SKM-1 (cell line): ENCODE measurements around the gene TTYH1.

Experiments
- DNase-seq: peaks from one replicate; lab custom pipeline; 2025; ENCODE audit not compliant: unreplicated experiment; lab: John Stamatoyannopoulos, UW

TTYH1 gene

GRCh38 chr19:54392105-54392504 is 23.2 kb upstream of the TTYH1 start:
- DNase-seq, result no peak

GRCh38 chr19:54393381-54393780 is 21.9 kb upstream of the TTYH1 start:
- DNase-seq, result no peak

- DNase-seq, result no peak
Measured at GRCh38 chr19:54395685-54396084, 19.6 kb upstream of the TTYH1 start.

- no peak for DNase-seq
Measured at GRCh38 chr19:54399189-54399588, 16.1 kb upstream of the TTYH1 start.

GRCh38 chr19:54400913-54401312 is 14.4 kb upstream of the TTYH1 start:
- DNase-seq, result no peak

- DNase-seq, result no peak
Measured at GRCh38 chr19:54403054-54403453, 12.2 kb upstream of the TTYH1 start.

- DNase-seq, result no peak
Measured at GRCh38 chr19:54405628-54406027, 9.6 kb upstream of the TTYH1 start.

GRCh38 chr19:54407780-54408179 is 7.5 kb upstream of the TTYH1 start:
- no peak for DNase-seq

GRCh38 chr19:54408456-54409026 is 6.7 kb upstream of the TTYH1 start:
- DNase-seq, result no peak

- no peak for DNase-seq
Measured at GRCh38 chr19:54411033-54411432, 4.2 kb upstream of the TTYH1 start.

- DNase-seq, result no peak
Measured at GRCh38 chr19:54412877-54413276, 2.4 kb upstream of the TTYH1 start.

GRCh38 chr19:54414156-54414555 is 1.1 kb upstream of the TTYH1 start:
- no peak for DNase-seq

- no peak for DNase-seq
Measured at GRCh38 chr19:54415901-54416673, 823 bp downstream of the TTYH1 start.

- no peak for DNase-seq
Measured at GRCh38 chr19:54416695-54417491, 1.6 kb downstream of the TTYH1 start.

- no peak for DNase-seq
Measured at GRCh38 chr19:54418030-54418929, 3.0 kb downstream of the TTYH1 start.

GRCh38 chr19:54418930-54419800 is 3.9 kb downstream of the TTYH1 start:
- no peak for DNase-seq

GRCh38 chr19:54420068-54420382 is 4.8 kb downstream of the TTYH1 start:
- DNase-seq, result no peak

- DNase-seq, result no peak
Measured at GRCh38 chr19:54420383-54421168, 5.3 kb downstream of the TTYH1 start.

GRCh38 chr19:54421169-54421516 is 5.9 kb downstream of the TTYH1 start:
- no peak for DNase-seq

GRCh38 chr19:54421521-54421920 is 6.3 kb downstream of the TTYH1 start:
- no peak for DNase-seq
